Progenitor cell of endocrine pancreas (in vitro differentiated cells): Measurements from ENCODE around the gene ASIC5. TPM values are rescaled to one million over a fixed set of nuclear protein-coding genes. Genes with fewer than 3 reads are reported as not detected.

Experiments used
- DNase-seq: peaks from one replicate; pipeline ENCODE4 v3.0.0; 2021; ENCODE audit warnings: low spot score; ENCODE audit not compliant: unreplicated experiment
- H3K27ac Mint-ChIP-seq: 2 replicates; pipeline ENCODE4 v1.8.0; 2021; ENCODE audit warnings: mild to moderate bottlenecking, moderate library complexity, mixed read lengths
- H3K27me3 Mint-ChIP-seq: 2 replicates; pipeline ENCODE4 v1.8.0; 2021; ENCODE audit warnings: mixed read lengths
- H3K36me3 Mint-ChIP-seq: 2 replicates; pipeline ENCODE4 v1.8.0; 2022; ENCODE audit warnings: mixed read lengths; ENCODE audit not compliant: insufficient read depth
- H3K4me1 Mint-ChIP-seq: 2 replicates; pipeline ENCODE4 v1.8.0; 2021; ENCODE audit warnings: low read depth, mixed read lengths
- H3K4me3 Mint-ChIP-seq: 2 replicates; pipeline ENCODE4 v1.8.0; 2021; ENCODE audit warnings: low read depth, mild to moderate bottlenecking, moderate library complexity, mixed read lengths
- H3K9me3 Mint-ChIP-seq: 2 replicates; pipeline ENCODE4 v1.8.0; 2021; ENCODE audit warnings: low read depth, mixed read lengths
- CTCF ChIP-seq: fragments of 200-600 bp; sonication (generic); IDR thresholded peaks from one replicate; pipeline ENCODE4 v1.5.0; 2021; ENCODE audit warnings: antibody characterized with exemption, mild to moderate bottlenecking; ENCODE audit not compliant: unreplicated experiment
- total RNA-seq: library from RNA; stranded (reverse); gene quantifications from 2 replicates; pipeline ENCODE4 v1.2.1, GENCODE V29; 2021

Gene ASIC5
- total RNA-seq, 1 donor from 2014 or later, result not detected

GRCh38 chr4:155879767-155880166, 13.7 kb upstream of the ASIC5 start:
- peaks cover 27% of the 10 kb centered on the region for H3K9me3 Mint-ChIP-seq
- H3K4me3 Mint-ChIP-seq, result no peak overlapping the region

GRCh38 chr4:155878611-155879010, 12.5 kb upstream of the ASIC5 start:
- Mint-ChIP-seq H3K9me3 (peaks cover 21% of the 10 kb centered on the region), H3K4me3 (no peak overlapping the region), H3K4me1 (no peaks in the 10 kb centered on the region), H3K27me3 (no peaks in the 10 kb centered on the region), H3K27ac (no peak overlapping the region), H3K36me3 (peaks cover 3% of the 10 kb centered on the region)
- TF ChIP-seq CTCF, result no peak
- DNase-seq, result no peak

More at GRCh38 chr4:155879767-155880166, 13.7 kb upstream of the ASIC5 start:
- no peak overlapping the region for H3K27ac Mint-ChIP-seq
- no peak for DNase-seq
- H3K27me3 Mint-ChIP-seq, result no peaks in the 10 kb centered on the region
- H3K36me3 Mint-ChIP-seq, result peaks cover 6% of the 10 kb centered on the region
- H3K4me1 Mint-ChIP-seq, result no peaks in the 10 kb centered on the region
- TF ChIP-seq CTCF, result no peak

GRCh38 chr4:155877971-155878370, 11.9 kb upstream of the ASIC5 start:
- H3K9me3 Mint-ChIP-seq, result peaks cover 18% of the 10 kb centered on the region
- no peak for TF ChIP-seq CTCF
- H3K4me1 Mint-ChIP-seq, result no peaks in the 10 kb centered on the region
- no peaks in the 10 kb centered on the region for H3K36me3 Mint-ChIP-seq
- no peak overlapping the region for H3K4me3 Mint-ChIP-seq
- H3K27ac Mint-ChIP-seq, result no peak overlapping the region
- H3K27me3 Mint-ChIP-seq, result no peaks in the 10 kb centered on the region
- DNase-seq, result no peak

GRCh38 chr4:155875878-155876277, 9.8 kb upstream of the ASIC5 start:
- DNase-seq, result no peak
- no peak overlapping the region for H3K27ac Mint-ChIP-seq
- no peaks in the 10 kb centered on the region for H3K36me3 Mint-ChIP-seq
- no peaks in the 10 kb centered on the region for H3K27me3 Mint-ChIP-seq
- peaks cover 14% of the 10 kb centered on the region for H3K9me3 Mint-ChIP-seq
- H3K4me1 Mint-ChIP-seq, result no peaks in the 10 kb centered on the region
- TF ChIP-seq CTCF, result no peak
- no peak overlapping the region for H3K4me3 Mint-ChIP-seq

- DNase-seq, result no peak
- no peak for TF ChIP-seq CTCF
- H3K9me3 Mint-ChIP-seq, result no peaks in the 10 kb centered on the region
- H3K27me3 Mint-ChIP-seq, result no peaks in the 10 kb centered on the region
- H3K4me3 Mint-ChIP-seq, result no peak overlapping the region
- H3K27ac Mint-ChIP-seq, result no peak overlapping the region
- peaks cover 5% of the 10 kb centered on the region for H3K4me1 Mint-ChIP-seq
- H3K36me3 Mint-ChIP-seq, result no peaks in the 10 kb centered on the region
These were observed 10.2 kb downstream of the ASIC5 start for GRCh38 chr4:155855897-155856296.
